Activated CD8-positive, alpha-beta memory T cell treated with anti-CD3 and anti-CD28 coated beads, Interleukin-2, amount 10 ng/mL, durations not matched to agents 7 days and 5 days (primary cell): ENCODE results near the gene ALG3. TPM values are rescaled to one million over a fixed set of nuclear protein-coding genes. Genes with fewer than 3 reads are reported as not detected.

Source experiments
- ATAC-seq: fragments of 150-1000 bp; cut with Tn5 transposase; one replicate; pipeline ENCODE4 v1.10.0; 2021; ENCODE audit warnings: moderate library complexity
- CTCF ChIA-PET: fragments of 350-600 bp; sonication (Branson Sonifier 250); formaldehyde crosslinking; loops from one replicate; lab custom pipeline; 2021; ENCODE audit warnings: antibody characterized with exemption; lab: Charles Lee
- DNase-seq: peaks from one replicate; pipeline ENCODE4 v3.0.0-alpha.2; 2020
- H3K27ac Mint-ChIP-seq: one replicate; pipeline ENCODE4 v1.8.0; 2021; ENCODE audit warnings: mild to moderate bottlenecking, mixed read lengths
- H3K27me3 Mint-ChIP-seq: one replicate; pipeline ENCODE4 v1.8.0; 2021; ENCODE audit warnings: mixed read lengths
- H3K36me3 Mint-ChIP-seq: one replicate; pipeline ENCODE4 v1.8.0; 2021; ENCODE audit warnings: mild to moderate bottlenecking, mixed read lengths
- H3K4me1 Mint-ChIP-seq: one replicate; pipeline ENCODE4 v1.8.0; 2021; ENCODE audit warnings: mixed read lengths
- H3K4me3 Mint-ChIP-seq: one replicate; pipeline ENCODE4 v1.8.0; 2021; ENCODE audit warnings: mild to moderate bottlenecking, moderate library complexity, mixed read lengths
- H3K9me3 Mint-ChIP-seq: one replicate; pipeline ENCODE4 v1.8.0; 2022; ENCODE audit warnings: low read depth, mixed read lengths
- total RNA-seq, 2 experiments: library from RNA; stranded (reverse); gene quantifications; one replicate each; pipeline ENCODE4 v1.2.3, GENCODE V29; 2021

Gene ALG3
- total RNA-seq, 2 experiments from 2014 or later = 38.7 to 48.2 TPM

DNA sequence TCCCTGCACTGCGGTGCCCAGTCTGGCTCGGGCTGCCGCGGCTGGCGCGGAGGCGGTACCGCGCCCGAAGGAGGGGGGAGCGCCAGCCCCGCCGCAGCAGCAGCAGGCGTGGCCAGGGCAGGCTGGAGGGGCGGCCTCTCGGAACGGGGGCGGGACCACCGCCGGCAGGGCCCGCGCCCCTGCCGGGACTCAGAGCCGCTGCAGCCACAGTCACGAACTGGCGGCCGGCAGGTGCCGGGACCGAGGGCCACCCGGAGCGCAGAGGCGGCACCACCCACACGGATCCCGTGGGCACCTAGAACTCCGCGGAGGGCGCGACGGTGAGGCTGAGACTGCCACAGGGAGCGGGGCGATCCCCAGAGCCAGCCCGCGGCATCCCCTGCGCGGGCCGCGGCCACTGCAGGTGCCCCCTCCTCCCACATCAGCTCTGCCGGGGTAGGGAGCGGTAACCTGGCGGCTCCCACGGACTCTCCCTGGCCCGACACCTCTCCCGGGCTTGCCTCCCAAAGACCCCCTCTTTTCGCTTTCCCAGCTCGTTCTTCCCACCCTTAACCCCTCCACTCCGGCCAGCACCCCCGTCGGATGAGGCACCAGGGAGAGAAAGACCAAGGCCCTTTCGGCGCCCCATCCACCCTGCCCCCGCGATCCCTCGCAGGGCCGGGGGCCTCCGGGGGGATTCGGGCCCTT is 19.2 kb downstream of the ALG3 start, which contains the start of gene VWA5B2:
VWA5B2 (plus strand) TSS at position 192 of the 687 bp plus-strand sequence. CDS start 944 bp downstream, outside the sequence.
- Mint-ChIP-seq H3K27ac (no peak within 1 kb of the TSS), H3K4me1 (peaks cover 6% of the 10 kb centered on the region), H3K4me3 (no peak within 1 kb of the TSS), H3K9me3 (no peaks in the 10 kb centered on the region), H3K27me3 (peaks cover 50% of the 10 kb centered on the region), H3K36me3 (no peaks in the 10 kb centered on the region)
- CTCF ChIA-PET = interaction anchor here (0.6 to 5.3 kb wide), 6 partner anchors 11 to 60 kb away, joined by 3 to 42 read pairs (median 4); partner anchors contain the start of genes CAMK2N2 and EEF1AKMT4
- ATAC-seq = peak; percentile 96
- peak; percentile 74 for DNase-seq

- CTCF ChIA-PET = interaction anchor here (0.6 to 5.3 kb wide), 38 partner anchors 10 to 1145 kb away, joined by 3 to 47 read pairs (median 5); partner anchors contain the start of genes ABCF3, ALG3, CAMK2N2 and EEF1AKMT4
- H3K27ac Mint-ChIP-seq = no peak overlapping the region
- no peaks in the 10 kb centered on the region for H3K9me3 Mint-ChIP-seq
- ATAC-seq = no peak
- no peaks in the 10 kb centered on the region for H3K36me3 Mint-ChIP-seq
- peaks cover 53% of the 10 kb centered on the region for H3K27me3 Mint-ChIP-seq
- H3K4me3 Mint-ChIP-seq = no peak overlapping the region
- H3K4me1 Mint-ChIP-seq = peaks cover 6% of the 10 kb centered on the region
- no peak for DNase-seq
Observed at GRCh38 chr3:184228376-184229137, 20.2 kb downstream of the ALG3 start.

DNA sequence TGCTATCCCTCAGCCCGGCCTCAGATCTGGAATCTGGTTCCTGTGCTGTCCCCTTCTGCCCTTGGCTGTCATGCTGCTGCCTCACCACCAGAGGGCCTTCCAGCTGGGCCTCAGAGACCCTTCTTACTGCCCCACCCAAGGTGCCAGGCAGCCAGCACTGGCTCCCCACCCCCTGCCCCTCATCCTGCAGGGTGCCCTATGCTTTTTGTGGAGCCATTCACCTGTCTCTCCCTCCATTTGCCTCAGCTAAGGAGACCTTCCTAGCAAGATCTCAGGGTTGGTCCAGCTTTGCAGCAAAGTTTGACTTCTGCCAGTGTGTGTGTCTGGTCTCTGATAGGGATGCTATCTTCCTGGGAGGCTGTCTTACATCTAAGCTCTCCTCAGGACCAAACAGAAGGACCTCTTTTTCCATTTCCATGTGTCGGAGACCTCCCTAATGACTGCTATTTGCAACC is 21.3 kb downstream of the ALG3 start:
- Mint-ChIP-seq H3K36me3 (no peaks in the 10 kb centered on the region), H3K4me3 (no peak overlapping the region), H3K4me1 (peaks cover 6% of the 10 kb centered on the region), H3K27me3 (peaks cover 52% of the 10 kb centered on the region), H3K27ac (no peak overlapping the region), H3K9me3 (no peaks in the 10 kb centered on the region)
- CTCF ChIA-PET = interaction anchor here (0.8 to 5.3 kb wide), 50 partner anchors 9 to 1144 kb away, joined by 3 to 47 read pairs (median 4); partner anchors contain the start of genes ABCF3, ALG3, CAMK2N2 and EEF1AKMT4
- DNase-seq (peak; percentile 64), ATAC-seq (peak; percentile 40)

DNA sequence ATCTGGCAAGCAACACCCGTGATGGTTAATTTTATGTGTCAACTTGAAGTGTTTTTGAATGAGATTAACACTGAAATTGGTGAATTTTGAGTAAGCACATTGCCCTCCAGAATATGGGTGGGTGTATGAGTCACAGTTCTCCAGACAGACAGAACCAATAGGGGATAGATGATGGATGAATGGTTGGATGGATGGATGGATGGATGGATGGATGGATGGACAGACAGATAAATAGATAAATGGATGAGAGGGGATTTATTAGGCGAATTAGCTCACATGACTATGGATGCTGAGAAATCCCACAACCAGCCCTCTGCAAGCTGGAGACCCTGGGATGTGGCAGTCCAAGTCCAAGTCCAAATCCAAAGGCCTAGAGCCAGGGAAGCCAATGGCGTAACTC is 24.8 kb downstream of the ALG3 start:
- CTCF ChIA-PET = interaction anchor here (1.3 kb wide), 1 partner anchor 65 kb away, joined by 3 read pairs; no protein-coding TSS in a partner anchor
- H3K36me3 Mint-ChIP-seq = no peaks in the 10 kb centered on the region
- peaks cover 2% of the 10 kb centered on the region for H3K4me1 Mint-ChIP-seq
- ATAC-seq (no peak), DNase-seq (no peak)
- H3K27me3 Mint-ChIP-seq = peaks cover 32% of the 10 kb centered on the region
- no peaks in the 10 kb centered on the region for H3K9me3 Mint-ChIP-seq
- no peak overlapping the region for H3K4me3 Mint-ChIP-seq
- H3K27ac Mint-ChIP-seq = no peak overlapping the region

DNA sequence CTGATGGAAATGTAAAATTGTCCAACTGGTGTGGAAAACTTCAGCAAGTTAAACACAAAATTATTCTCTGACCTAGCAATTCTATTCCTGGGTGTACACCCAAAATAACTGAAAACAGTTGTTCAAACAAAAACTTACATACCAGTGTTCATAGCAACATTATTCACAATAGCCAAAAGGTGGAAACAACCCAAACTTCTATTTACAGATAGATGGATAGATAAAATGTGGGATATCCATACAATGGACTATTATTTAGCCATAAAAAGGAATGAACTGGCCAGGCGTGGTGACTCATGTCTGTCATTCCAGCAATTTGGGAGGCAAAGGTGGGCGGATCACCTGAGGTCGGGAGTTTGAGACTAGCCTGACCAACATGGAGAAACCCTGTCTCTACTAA is 26.2 kb downstream of the ALG3 start:
- Mint-ChIP-seq H3K9me3 (no peaks in the 10 kb centered on the region), H3K36me3 (no peaks in the 10 kb centered on the region), H3K27ac (no peak overlapping the region), H3K4me3 (no peak overlapping the region), H3K4me1 (no peaks in the 10 kb centered on the region), H3K27me3 (peaks cover 18% of the 10 kb centered on the region)
- CTCF ChIA-PET = no interaction called here
- DNase-seq (no peak), ATAC-seq (no peak)

DNA sequence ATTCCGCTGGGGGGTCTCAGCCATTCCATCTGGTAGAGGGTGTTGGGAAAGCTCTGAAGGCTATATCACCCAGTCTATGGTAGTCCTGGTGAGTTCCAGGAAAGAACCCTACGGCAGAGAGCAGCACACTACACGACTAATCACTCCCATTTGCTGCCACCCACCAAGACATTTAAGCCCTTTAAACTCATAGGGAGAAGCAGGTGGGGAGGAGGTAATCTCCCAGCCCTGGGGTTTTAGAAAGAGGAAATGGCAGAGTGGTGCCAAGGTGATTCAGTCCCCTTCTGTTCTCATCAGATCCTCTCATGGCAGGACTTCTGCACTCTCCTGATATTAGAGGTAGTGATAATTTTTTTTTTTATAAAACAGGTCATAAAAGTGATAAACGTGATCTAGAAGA is 29.9 kb downstream of the ALG3 start:
- CTCF ChIA-PET = interaction anchor here (3.4 kb wide), 1 partner anchor 9 kb away, joined by 12 read pairs; no protein-coding TSS in a partner anchor
- no peak overlapping the region for H3K27ac Mint-ChIP-seq
- H3K36me3 Mint-ChIP-seq = no peaks in the 10 kb centered on the region
- H3K4me3 Mint-ChIP-seq = no peak overlapping the region
- DNase-seq (no peak), ATAC-seq (no peak)
- peaks cover 14% of the 10 kb centered on the region for H3K27me3 Mint-ChIP-seq
- H3K4me1 Mint-ChIP-seq = no peaks in the 10 kb centered on the region
- no peaks in the 10 kb centered on the region for H3K9me3 Mint-ChIP-seq

DNA sequence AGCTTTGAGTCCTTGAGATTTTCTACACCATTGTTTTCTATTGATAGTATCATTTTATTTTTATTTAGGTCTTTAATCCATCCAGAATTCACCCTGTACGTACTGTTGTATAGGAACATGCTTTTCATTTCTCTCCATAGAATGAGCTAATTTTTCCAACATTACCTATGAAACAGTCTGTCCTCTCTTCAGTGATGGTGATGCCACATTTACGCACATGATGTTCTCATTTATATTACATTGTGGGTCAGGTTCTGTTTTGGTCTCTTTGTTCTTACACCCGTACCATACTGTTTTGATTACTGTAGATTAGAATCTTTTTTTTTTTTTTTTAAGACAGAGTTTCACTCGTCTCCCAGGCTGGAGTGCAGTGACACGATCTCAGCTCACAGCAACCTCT is 37.0 kb downstream of the ALG3 start:
- ATAC-seq (no peak), DNase-seq (no peak)
- H3K27me3 Mint-ChIP-seq = peaks cover 19% of the 10 kb centered on the region
- H3K4me1 Mint-ChIP-seq = no peaks in the 10 kb centered on the region
- no peaks in the 10 kb centered on the region for H3K36me3 Mint-ChIP-seq
- CTCF ChIA-PET = interaction anchor here (0.7 to 1.1 kb wide), 3 partner anchors 16 to 38 kb away, joined by 3 read pairs; partner anchors contain the start of gene EEF1AKMT4
- no peak overlapping the region for H3K27ac Mint-ChIP-seq
- H3K9me3 Mint-ChIP-seq = no peaks in the 10 kb centered on the region
- H3K4me3 Mint-ChIP-seq = no peak overlapping the region

DNA sequence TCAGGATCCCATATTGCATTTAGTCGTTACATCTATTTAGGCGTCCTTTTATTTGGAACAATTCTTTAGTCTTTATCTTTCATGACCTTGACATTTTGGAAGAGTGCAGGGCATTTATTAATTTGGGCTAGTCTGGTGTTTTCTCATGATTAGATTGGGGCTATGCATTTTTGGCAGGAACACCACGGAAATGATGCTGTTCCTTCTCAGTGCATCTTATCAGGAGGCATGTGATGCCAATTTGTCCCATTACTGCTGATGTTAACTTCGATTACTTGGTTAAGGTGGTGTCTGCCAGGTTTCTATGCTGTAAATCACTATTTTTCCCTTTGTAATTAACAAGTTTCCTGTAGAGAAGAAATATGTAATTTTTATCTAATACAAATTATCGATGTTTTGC is 37.5 kb downstream of the ALG3 start:
- Mint-ChIP-seq H3K4me1 (no peaks in the 10 kb centered on the region), H3K27ac (no peak overlapping the region), H3K4me3 (no peak overlapping the region), H3K36me3 (no peaks in the 10 kb centered on the region), H3K27me3 (peaks cover 23% of the 10 kb centered on the region), H3K9me3 (no peaks in the 10 kb centered on the region)
- DNase-seq = no peak
- CTCF ChIA-PET = interaction anchor here (0.7 to 1.1 kb wide), 3 partner anchors 17 to 38 kb away, joined by 3 read pairs; partner anchors contain the start of gene EEF1AKMT4
- ATAC-seq = no peak

- Mint-ChIP-seq H3K4me3 (no peak overlapping the region), H3K27me3 (peaks cover 25% of the 10 kb centered on the region), H3K4me1 (no peaks in the 10 kb centered on the region), H3K36me3 (no peaks in the 10 kb centered on the region), H3K9me3 (no peaks in the 10 kb centered on the region), H3K27ac (no peak overlapping the region)
- CTCF ChIA-PET = interaction anchor here (1.5 to 1.9 kb wide), 2 partner anchors 12 to 19 kb away, joined by 3 to 6 read pairs; no protein-coding TSS in a partner anchor
- DNase-seq (no peak), ATAC-seq (no peak)
Observed at GRCh38 chr3:184209146-184209923, 39.4 kb downstream of the ALG3 start.

DNA sequence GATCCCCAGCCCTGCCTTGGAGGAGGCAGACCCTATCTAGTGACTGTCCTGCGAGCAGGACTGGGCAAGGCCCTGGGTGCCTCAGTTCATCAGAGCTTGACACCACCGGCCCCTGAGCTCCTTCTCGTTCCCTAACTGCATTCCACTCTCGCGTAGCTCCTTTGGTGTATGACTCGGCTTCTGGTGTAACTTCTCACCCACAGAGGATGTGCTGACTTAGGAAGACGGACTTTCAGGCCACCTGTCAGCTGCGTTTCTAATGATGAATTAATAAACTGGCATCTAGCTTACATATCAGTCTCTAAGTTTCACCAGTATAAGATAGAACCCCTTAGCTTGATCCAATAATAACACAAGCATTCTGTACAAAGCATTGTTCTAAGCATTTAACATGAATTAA is 45.2 kb downstream of the ALG3 start:
- DNase-seq = no peak
- no peak overlapping the region for H3K4me3 Mint-ChIP-seq
- no peaks in the 10 kb centered on the region for H3K9me3 Mint-ChIP-seq
- CTCF ChIA-PET = no interaction called here
- peaks cover 21% of the 10 kb centered on the region for H3K27me3 Mint-ChIP-seq
- no peak overlapping the region for H3K27ac Mint-ChIP-seq
- no peak for ATAC-seq
- no peaks in the 10 kb centered on the region for H3K36me3 Mint-ChIP-seq
- no peaks in the 10 kb centered on the region for H3K4me1 Mint-ChIP-seq

DNA sequence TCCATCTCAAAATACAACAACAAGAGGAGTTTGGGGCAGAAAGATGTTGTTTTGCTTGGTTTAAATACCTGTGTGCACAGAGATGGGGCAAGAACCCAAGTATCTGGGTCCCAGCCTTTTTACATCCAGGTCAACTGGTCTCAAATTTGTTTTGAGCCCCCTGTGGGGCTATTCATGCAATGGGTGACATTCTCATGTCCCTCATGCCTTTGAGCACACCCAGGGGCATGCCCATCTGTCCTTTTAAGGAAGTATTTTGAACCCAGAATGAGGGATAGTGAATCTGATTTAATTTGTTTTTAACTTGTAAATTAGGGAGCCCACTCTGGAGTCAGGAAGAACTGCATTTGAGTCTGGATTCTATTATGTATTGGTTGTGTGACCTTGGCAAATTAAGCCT is 47.9 kb downstream of the ALG3 start:
- ATAC-seq (no peak), DNase-seq (no peak)
- Mint-ChIP-seq H3K4me3 (no peak overlapping the region), H3K36me3 (no peaks in the 10 kb centered on the region), H3K4me1 (no peaks in the 10 kb centered on the region), H3K27ac (no peak overlapping the region), H3K27me3 (peaks cover 7% of the 10 kb centered on the region), H3K9me3 (no peaks in the 10 kb centered on the region)
- CTCF ChIA-PET = no interaction called here

DNA sequence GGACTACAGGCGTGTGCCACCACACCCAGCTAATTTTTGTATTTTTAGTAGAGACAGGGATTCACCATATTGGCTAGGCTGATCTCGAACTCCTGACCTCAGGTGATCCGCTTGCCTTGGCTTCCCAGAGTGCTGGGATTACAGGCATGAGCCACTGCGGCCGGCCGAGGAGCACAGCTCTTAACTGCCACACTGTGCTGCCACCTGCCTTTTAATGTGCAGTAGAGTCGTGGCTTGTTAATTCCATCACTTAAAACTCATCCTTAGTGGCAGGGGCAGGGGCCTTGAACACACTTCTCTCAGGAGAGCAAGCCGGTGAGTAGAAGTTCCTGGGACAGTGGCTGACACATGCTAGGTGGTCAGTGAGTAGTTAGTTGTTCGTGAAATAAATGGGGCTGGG is 50.3 kb downstream of the ALG3 start:
- Mint-ChIP-seq H3K27ac (no peak overlapping the region), H3K4me3 (no peak overlapping the region), H3K36me3 (peaks cover 6% of the 10 kb centered on the region), H3K27me3 (no peaks in the 10 kb centered on the region), H3K4me1 (no peaks in the 10 kb centered on the region), H3K9me3 (no peaks in the 10 kb centered on the region)
- ATAC-seq (no peak), DNase-seq (no peak)
- CTCF ChIA-PET = no interaction called here

DNA sequence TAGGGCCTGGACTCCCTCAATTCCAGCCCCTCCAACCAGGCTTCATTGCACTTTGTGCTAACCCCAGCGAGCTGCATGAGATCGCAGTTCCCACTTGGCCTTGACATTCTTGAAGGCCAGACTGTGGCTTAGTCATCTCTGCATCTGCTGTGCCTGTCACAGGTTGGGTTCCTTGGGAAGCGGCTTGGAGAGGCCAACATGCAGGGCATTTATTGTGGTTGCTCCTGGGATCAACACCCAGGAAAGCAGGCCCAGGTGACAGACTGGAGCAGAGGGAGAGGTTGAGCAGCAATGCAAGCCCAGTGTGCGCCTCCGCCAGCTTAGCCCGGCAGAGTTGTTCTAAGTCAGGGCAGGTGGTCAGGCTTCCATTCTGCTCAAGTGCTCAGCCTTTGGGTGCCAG is 52.2 kb downstream of the ALG3 start:
- no peak overlapping the region for H3K27ac Mint-ChIP-seq
- peaks cover 12% of the 10 kb centered on the region for H3K36me3 Mint-ChIP-seq
- no peaks in the 10 kb centered on the region for H3K4me1 Mint-ChIP-seq
- no peaks in the 10 kb centered on the region for H3K9me3 Mint-ChIP-seq
- CTCF ChIA-PET = interaction anchor here (1.4 kb wide), 1 partner anchor 58 kb away, joined by 3 read pairs; no protein-coding TSS in a partner anchor
- H3K4me3 Mint-ChIP-seq = no peak overlapping the region
- H3K27me3 Mint-ChIP-seq = no peaks in the 10 kb centered on the region
- DNase-seq = no peak
- no peak for ATAC-seq
